H1 (cell line): Measurements from ENCODE around the gene LURAP1L. TPM values are rescaled to one million over a fixed set of nuclear protein-coding genes. Genes with fewer than 3 reads are reported as not detected.

Source experiments
- CTCF ChIA-PET: fragments of 300-600 bp; sonication (Branson Sonifier 250); formaldehyde crosslinking; loops from one replicate; lab custom pipeline; 2021; ENCODE audit not compliant: partially characterized antibody; lab: Charles Lee
- POLR2A ChIA-PET: fragments of 300-600 bp; sonication (Branson Sonifier 250); formaldehyde crosslinking; loops from one replicate; lab custom pipeline; 2021; ENCODE audit warnings: inconsistent platforms; ENCODE audit not compliant: partially characterized antibody; lab: Charles Lee
- DNase-seq, 2 experiments: peaks; one replicate each; pipeline versions ENCODE4 v3.0.0 to v3.0.0-alpha.2; 2010 to 2022; ENCODE audit warnings: low spot score in 2 of 2, low read depth in 1 of 2, mixed read lengths in 1 of 2
- FAIRE-seq: peaks from 2 replicates; lab custom pipeline; 2011; peaks lifted over from hg19 to GRCh38; lab: Jason Lieb, UNC
- H2AFZ ChIP-seq: 2 replicates; pipeline ENCODE4 v1.8.1; 2012; ENCODE audit warnings: low read length, inconsistent platforms
- H2AK5ac ChIP-seq: 2 replicates; pipeline ENCODE4 v1.6.1; 2013; ENCODE audit warnings: low read depth, low read length
- H2BK120ac ChIP-seq: replicated peaks from 2 replicates; pipeline ENCODE3; 2013; ENCODE audit warnings: low read depth, low read length, inconsistent platforms
- H2BK12ac ChIP-seq: 2 replicates; pipeline ENCODE4 v1.6.1; 2013; ENCODE audit warnings: low read depth, low read length
- H2BK15ac ChIP-seq: 2 replicates; pipeline ENCODE4 v1.6.1; 2013; ENCODE audit warnings: low read length
- H2BK20ac ChIP-seq: 2 replicates; pipeline ENCODE4 v1.6.1; 2013; ENCODE audit warnings: low read length
- H2BK5ac ChIP-seq: 2 replicates; pipeline ENCODE4 v1.6.1; 2013; ENCODE audit warnings: low read depth, low read length
- H3K14ac ChIP-seq: 2 replicates; pipeline ENCODE4 v1.6.1; 2013; ENCODE audit warnings: inconsistent platforms; ENCODE audit not compliant: insufficient read length
- H3K18ac ChIP-seq: 2 replicates; pipeline ENCODE4 v1.6.1; 2013; ENCODE audit warnings: low read length; ENCODE audit errors: extremely low read depth
- H3K23ac ChIP-seq: 2 replicates; pipeline ENCODE4 v1.6.1; 2013; ENCODE audit warnings: inconsistent platforms; ENCODE audit not compliant: insufficient read length
- H3K23me2 ChIP-seq: 2 replicates; pipeline ENCODE4 v1.6.1; 2013; ENCODE audit warnings: low read depth, low read length
- H3K27ac ChIP-seq: 2 replicates; pipeline ENCODE4 v1.6.1; 2011; ENCODE audit warnings: low read depth, low read length, inconsistent platforms
- H3K27me3 ChIP-seq, 4 experiments: replicated peaks in 1 of 4; 1 replicate in 1 of 4; 2 replicates in 3 of 4; pipeline versions ENCODE4 v1.6.1 to v1.8.1; 2011 to 2013; ENCODE audit warnings: low read length in 3 of 4, mild to moderate bottlenecking in 3 of 4, inconsistent platforms in 2 of 4, mixed read lengths in 2 of 4, moderate library complexity in 1 of 4; ENCODE audit not compliant: control insufficient read depth in 3 of 4, insufficient read depth in 3 of 4; ENCODE audit errors: extremely low read depth in 1 of 4
- H3K36me3 ChIP-seq, 4 experiments: 2 replicates each; pipeline versions ENCODE4 v1.6.1 to v1.8.1; 2011 to 2013; ENCODE audit warnings: mild to moderate bottlenecking in 4 of 4, low read length in 3 of 4, moderate library complexity in 2 of 4, control low read depth in 1 of 4, inconsistent platforms in 1 of 4; ENCODE audit not compliant: insufficient read depth in 4 of 4, control insufficient read depth in 2 of 4
- H3K4ac ChIP-seq: replicated peaks from 2 replicates; pipeline ENCODE3; 2013; ENCODE audit warnings: low read length, low read depth, mixed read lengths, inconsistent platforms; ENCODE audit not compliant: insufficient read length
- H3K4me1 ChIP-seq, 4 experiments: replicated peaks in 1 of 4; 1 replicate in 1 of 4; 2 replicates in 3 of 4; pipeline versions ENCODE4 v1.6.1 to v1.8.1; 2011 to 2013; ENCODE audit warnings: low read length in 3 of 4, inconsistent platforms in 2 of 4, mixed read lengths in 1 of 4; ENCODE audit not compliant: insufficient read depth in 4 of 4, control insufficient read depth in 3 of 4
- H3K4me2 ChIP-seq, 2 experiments: 2 replicates each; pipeline versions ENCODE4 v1.6.1 to v1.8.1; 2011 to 2013; ENCODE audit warnings: low read depth in 2 of 2, low read length in 2 of 2, control low read depth in 1 of 2, inconsistent platforms in 1 of 2, mild to moderate bottlenecking in 1 of 2; ENCODE audit not compliant: insufficient read depth in 1 of 2
- H3K4me3 ChIP-seq, 4 experiments: fragments of 200-600, 300-600 bp in 1 of 4; sonication (generic), shearing (Covaris generic), sonication (Bioruptor Twin) in 1 of 4; 2 replicates each; pipeline versions ENCODE4 v1.5.1 to v1.8.1; 2011 to 2016; ENCODE audit warnings: low read length in 4 of 4, low read depth in 3 of 4, control low read depth in 2 of 4, inconsistent platforms in 2 of 4, mild to moderate bottlenecking in 2 of 4, mixed read lengths in 1 of 4, moderate library complexity in 1 of 4; ENCODE audit not compliant: insufficient read depth in 2 of 4; ENCODE audit errors: extremely low read depth in 1 of 4
- H3K56ac ChIP-seq: replicated peaks from 2 replicates; pipeline ENCODE3; 2013; ENCODE audit warnings: low read depth, mild to moderate bottlenecking, mixed read lengths, low read length, inconsistent platforms; ENCODE audit not compliant: insufficient read length
- H3K79me1 ChIP-seq: 2 replicates; pipeline ENCODE4 v1.6.1; 2013; ENCODE audit warnings: low read depth, low read length, control low read depth
- H3K79me2 ChIP-seq, 2 experiments: 2 replicates each; pipeline versions ENCODE4 v1.6.1 to v1.8.1; 2012 to 2013; ENCODE audit warnings: low read length in 2 of 2, mild to moderate bottlenecking in 2 of 2, inconsistent platforms in 1 of 2; ENCODE audit not compliant: insufficient read depth in 2 of 2, control insufficient read depth in 1 of 2
- H3K9ac ChIP-seq, 4 experiments: replicated peaks in 1 of 4; 1 replicate in 1 of 4; 2 replicates in 3 of 4; pipeline versions ENCODE4 v1.6.1 to v1.8.1; 2011 to 2013; ENCODE audit warnings: low read depth in 3 of 4, low read length in 3 of 4, control low read depth in 2 of 4, mild to moderate bottlenecking in 2 of 4, moderate library complexity in 2 of 4, inconsistent platforms in 1 of 4; ENCODE audit errors: extremely low read depth in 1 of 4
- H3K9me3 ChIP-seq, 2 experiments: 2 replicates each; pipeline versions ENCODE4 v1.6.1 to v1.8.1; 2012 to 2013; ENCODE audit warnings: mild to moderate bottlenecking in 2 of 2, moderate library complexity in 2 of 2, control low read depth in 1 of 2, inconsistent platforms in 1 of 2, low read depth in 1 of 2, low read length in 1 of 2, mixed read lengths in 1 of 2; ENCODE audit not compliant: insufficient read depth in 2 of 2
- H4K20me1 ChIP-seq, 2 experiments: replicated peaks in 1 of 2; 2 replicates each; pipeline versions ENCODE3 to v1.8.1; 2011 to 2013; ENCODE audit warnings: inconsistent platforms in 2 of 2, low read length in 2 of 2, mild to moderate bottlenecking in 1 of 2; ENCODE audit not compliant: insufficient read depth in 2 of 2, control insufficient read depth in 1 of 2
- H4K5ac ChIP-seq: 2 replicates; pipeline ENCODE4 v1.6.1; 2013; ENCODE audit warnings: low read length, low read depth, mixed read lengths, inconsistent platforms; ENCODE audit not compliant: insufficient read length
- H4K8ac ChIP-seq: 2 replicates; pipeline ENCODE4 v1.8.0; 2013; ENCODE audit warnings: mild to moderate bottlenecking, moderate library complexity, low read length, inconsistent platforms; ENCODE audit not compliant: insufficient read depth; ENCODE audit errors: extremely low read depth
- H4K91ac ChIP-seq: replicated peaks from 2 replicates; pipeline ENCODE3; 2013; ENCODE audit warnings: low read length, mixed read lengths, inconsistent platforms; ENCODE audit not compliant: insufficient read length
- HDAC6 ChIP-seq: IDR thresholded peaks from one replicate; pipeline ENCODE4 v1.7.1; 2012; ENCODE audit warnings: low read depth, mild to moderate bottlenecking, inconsistent platforms, low read length, moderate library complexity
- KDM5A ChIP-seq: fragments of 200-600 bp; IDR thresholded peaks from 2 replicates; pipeline ENCODE4 v1.7.1; 2012; ENCODE audit warnings: mild to moderate bottlenecking, low read length, inconsistent platforms, mixed read lengths
- RFX5 ChIP-seq: IDR thresholded peaks from 2 replicates; pipeline ENCODE4 v1.6.1; 2011; ENCODE audit warnings: low read depth, low read length, improper control_type of control experiment, borderline replicate concordance
- SIX5 ChIP-seq: IDR thresholded peaks from 2 replicates; pipeline ENCODE4 v1.6.1; 2011; ENCODE audit warnings: mild to moderate bottlenecking, low read depth, low read length
- TBP ChIP-seq: IDR thresholded peaks from 2 replicates; pipeline ENCODE4 v1.6.1; 2011; ENCODE audit warnings: low read depth, low read length, improper control_type of control experiment
- WGBS, 2 experiments: shearing (Covaris generic) in 1 of 2; methylation state at CpG; one replicate each; pipeline versions ENCODE4 v1.1.6 to v1.1.7; 2013 to 2015; ENCODE audit warnings: low lambda C conversion rate in 2 of 2, mixed read lengths in 2 of 2, inconsistent platforms in 1 of 2, low coverage in 1 of 2, missing lambda C conversion rate in 1 of 2; ENCODE audit not compliant: insufficient replicate concordance in 2 of 2, insufficient coverage in 1 of 2, insufficient read length in 1 of 2; ENCODE audit errors: extremely low coverage in 1 of 2, missing lambda C conversion rate in 1 of 2; 5-methylcytosine and 5-hydroxymethylcytosine counted together
- polyA plus RNA-seq, 7 experiments: library from polyadenylated mRNA; depleted of rRNA in 3 of 7; stranded (reverse) in 5 of 7; unstranded in 2 of 7; fragments of >200 nt in 5 of 7; fragments of 200-250 nt in 2 of 7; gene quantifications; 1 replicate in 5 of 7; 2 replicates in 1 of 7; 4 replicates in 1 of 7; pipeline versions ENCODE4 v1.2.1 to v1.2.3, GENCODE V29; 2011 to 2013; ENCODE audit warnings: missing spikeins in 2 of 7, mixed read lengths in 2 of 7
- total RNA-seq: library from RNA; stranded (reverse); fragmentation: NEBNext Ultra II Directional; extraction: Animal tissue kit (Norgen Biotek cat#: 25700); gene quantifications from 2 replicates; pipeline ENCODE4 v1.2.1, GENCODE V29; 2021

The LURAP1L gene
- total and polyA plus RNA-seq, 2 of the 8 experiments (the other 6 are each of a cell fraction or from before 2014, with no cell fraction given): 0.63 to 1.2 TPM

DNA sequence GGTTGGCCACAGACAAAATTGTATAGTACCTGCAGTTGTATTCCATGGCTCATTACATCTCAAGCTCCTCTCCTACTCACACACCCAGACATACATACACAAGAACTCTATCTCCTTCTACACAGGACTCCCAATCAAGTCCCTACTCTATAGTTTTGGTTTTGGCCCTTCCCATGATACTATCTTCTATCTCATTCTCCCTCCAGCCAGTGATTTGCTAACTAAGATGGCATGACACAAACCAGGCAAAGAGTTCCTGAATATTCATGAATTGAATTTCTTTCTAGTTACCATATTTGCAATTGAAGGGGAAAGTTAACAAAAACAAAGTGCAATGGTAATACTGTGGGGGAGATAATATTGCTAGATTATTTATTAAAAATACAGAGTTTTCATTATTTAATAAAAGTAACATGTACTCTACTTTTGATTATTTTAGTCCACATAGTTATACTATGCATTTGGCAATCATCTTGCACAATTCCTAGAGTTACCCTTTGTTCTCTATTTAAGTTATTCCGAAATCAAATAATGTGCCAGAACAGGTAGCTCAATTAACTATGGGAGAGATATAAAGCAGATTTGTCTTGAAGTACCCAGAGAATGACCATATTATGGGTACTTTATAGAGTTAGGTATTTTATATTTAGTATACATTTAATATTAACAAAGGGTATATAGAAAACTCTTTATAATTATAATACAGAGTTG is 9.6 kb upstream of the LURAP1L start:
- no peak overlapping the region for H2BK120ac ChIP-seq
- H4K91ac ChIP-seq: no peak overlapping the region
- H3K4ac ChIP-seq: no peak overlapping the region
- H3K4me2 ChIP-seq: no peak overlapping the region
- H3K79me1 ChIP-seq: no peaks in the 10 kb centered on the region
- no peaks in the 10 kb centered on the region for H3K23me2 ChIP-seq
- no peaks in the 10 kb centered on the region for H3K36me3 ChIP-seq
- H2BK15ac ChIP-seq: no peak overlapping the region
- H3K27me3 ChIP-seq: no peaks in the 10 kb centered on the region
- H3K18ac ChIP-seq: no peak overlapping the region
- H3K4me3 ChIP-seq: no peak overlapping the region
- no peak overlapping the region for H3K23ac ChIP-seq
- H2BK20ac ChIP-seq: no peak overlapping the region
- no peak overlapping the region for H3K9ac ChIP-seq
- no peak overlapping the region for H4K8ac ChIP-seq
- H3K79me2 ChIP-seq: no peaks in the 10 kb centered on the region
- POLR2A ChIA-PET: no interaction called here
- no peak overlapping the region for H4K5ac ChIP-seq
- H3K14ac ChIP-seq: no peak overlapping the region
- CTCF ChIA-PET: interaction anchor here (1.2 to 1.8 kb wide), 2 partner anchors 11 to 46 kb away, joined by 3 to 7 read pairs; no protein-coding TSS in a partner anchor
- H3K4me1 ChIP-seq: no peaks in the 10 kb centered on the region; a peak in 1 of 7 replicates
- DNase-seq (no peak), FAIRE-seq (no peak)
- 90% methylated on average over 1 of the region's 1 CpG; no CpG with 5 or more reads in 1 of the 2 experiments for WGBS, 2 experiments
- no peaks in the 10 kb centered on the region for H3K9me3 ChIP-seq
- no peak overlapping the region for H3K27ac ChIP-seq
- H2BK5ac ChIP-seq: no peak overlapping the region
- no peak overlapping the region for H3K56ac ChIP-seq
- H2AFZ ChIP-seq: 0 out of 2 replicates have a peak overlapping the region, but pooled peaks have one; percentile 6
- H2AK5ac ChIP-seq: no peak overlapping the region
- 0 out of 2 replicates have a peak overlapping the region, but pooled peaks have one; percentile 44 for H2BK12ac ChIP-seq
- H4K20me1 ChIP-seq: no peaks in the 10 kb centered on the region
- TF ChIP-seq KDM5A (no peak), RFX5 (no peak), SIX5 (no peak), HDAC6 (no peak), TBP (no peak)
